Measurements from ENCODE around the gene LGR5.

DNA sequence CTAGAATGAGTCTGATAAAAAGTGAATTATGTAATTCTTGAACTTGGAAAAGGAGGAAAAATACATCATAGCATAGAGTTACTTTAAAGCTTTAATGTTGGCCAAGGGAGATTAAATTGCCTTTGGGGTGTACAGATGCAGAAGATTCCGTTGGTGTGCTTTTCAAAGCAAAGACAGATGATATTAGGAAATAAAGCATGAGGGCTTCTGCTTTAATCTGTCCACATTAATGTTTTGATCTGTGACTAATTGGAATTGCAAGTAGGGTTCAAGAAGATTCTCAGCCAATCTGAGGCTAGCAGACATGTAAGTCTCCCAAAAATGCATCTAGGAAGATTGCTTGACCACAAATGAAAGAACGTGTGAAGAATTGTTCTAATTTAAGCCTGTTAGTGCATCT, 35.2 kb downstream of the LGR5 start:
- TF ChIP-seq CTCF (conservative IDR thresholded peaks at IDR 0.05 in 1 of 2, IDR thresholded peaks at IDR 0.05 in 1 of 2; ENCODE audit: extremely low read depth in 1 of 2, insufficient read depth in 1 of 2, low read depth in 1 of 2, low read length in 2 of 2) (no peak), EZH2 (IDR thresholded peaks at IDR 0.05; ENCODE audit: borderline replicate concordance, low read length) (no peak)
